Spleen (tissue), 7 donors: Measurements from ENCODE around the gene ARHGAP28.

Experiments
- CTCF ChIP-seq, 11 experiments: fragments of 200-600 bp in 7 of 11; fragments of 450-650 bp in 4 of 11; sonication (generic) in 4 of 11; IDR thresholded peaks in 8 of 11; conservative IDR thresholded peaks in 3 of 11; 1 replicate in 7 of 11; 2 replicates in 4 of 11; pipeline versions ENCODE4 v1.4.0 to v1.8.0; 2016 to 2021; ENCODE audit warnings: antibody characterized with exemption in 11 of 11, inconsistent platforms in 4 of 11, mild to moderate bottlenecking in 1 of 11
- POLR2A ChIP-seq, 3 donors: fragments of 450-650 bp; IDR thresholded peaks; one replicate each; pipeline ENCODE4 v1.5.1; 2017; ENCODE audit warnings: antibody characterized with exemption in 3 of 3, mild to moderate bottlenecking in 1 of 3
- donor health status: DM: no; HTN: no; CAD: no; lungs with moderate emphysema.
- donor health status: DM: no; HTN: no; CAD: no.
- donor health status: DM: no; HTN: no; CAD: no.

GRCh38 chr18:6745504-6746031, 16.1 kb downstream of the ARHGAP28 start:
- TF ChIP-seq CTCF (IDR thresholded peaks at IDR 0.05 in 8 of 11, conservative IDR thresholded peaks at IDR 0.05 in 3 of 11) (no peak), POLR2A (IDR thresholded peaks at IDR 0.05) (no peak)
